Stomach (tissue), 9 donors: ENCODE results near the gene GEMIN4. TPM values are rescaled to one million over a fixed set of nuclear protein-coding genes. Genes with fewer than 3 reads are reported as not detected.
"Not testable (repeated sequence)": the region's sequence is repeated elsewhere in the genome, so short reads cannot be mapped to it uniquely, and the experiment has no call there.

Source experiments
- DNase-seq, 2 donors: peaks; one replicate each; pipeline versions ENCODE4 v3.0.0 to v3.0.0-alpha.2; 2013 to 2019
- H3K27ac ChIP-seq, 5 donors: fragments of 200-600 bp in 4 of 5; sonication (generic) in 4 of 5; one replicate each; pipeline ENCODE4 v1.5.1; 2013 to 2019; ENCODE audit warnings: mild to moderate bottlenecking in 1 of 5, moderate library complexity in 1 of 5
- H3K27me3 ChIP-seq, 3 donors: fragments of 200-600 bp; sonication (generic); one replicate each; pipeline ENCODE4 v1.5.1; 2017 to 2019; ENCODE audit warnings: mixed run types in 1 of 3
- H3K36me3 ChIP-seq, 4 donors: fragments of 200-600 bp; sonication (generic); 1 replicate in 3 of 4; 2 replicates in 1 of 4; pipeline ENCODE4 v1.5.1; 2016 to 2019
- H3K4me1 ChIP-seq, 4 donors: fragments of 200-600 bp; sonication (generic); one replicate each; pipeline ENCODE4 v1.5.1; 2016 to 2019
- H3K4me3 ChIP-seq, 4 donors: fragments of 200-600 bp; sonication (generic) in 3 of 4; one replicate each; pipeline ENCODE4 v1.5.1; 2016 to 2019; ENCODE audit warnings: mild to moderate bottlenecking in 1 of 4
- H3K9me3 ChIP-seq, 4 donors: fragments of 200-600 bp; sonication (generic); one replicate each; pipeline ENCODE4 v1.5.1; 2016 to 2019
- CTCF ChIP-seq, 7 experiments: fragments of 450-650 bp in 4 of 7; fragments of 200-600 bp in 3 of 7; sonication (generic) in 3 of 7; IDR thresholded peaks; one replicate each; pipeline ENCODE4 v1.5.1; 2016 to 2019; ENCODE audit warnings: antibody characterized with exemption in 7 of 7, control low read depth in 2 of 7, mild to moderate bottlenecking in 1 of 7
- EP300 ChIP-seq: sonication (generic); formaldehyde crosslinking; IDR thresholded peaks from one replicate; pipeline ENCODE4 v1.6.1; 2017; ENCODE audit warnings: antibody characterized with exemption
- POLR2A ChIP-seq, 4 donors: fragments of 450-650 bp; IDR thresholded peaks; one replicate each; pipeline ENCODE4 v1.6.1; 2016; ENCODE audit warnings: antibody characterized with exemption in 4 of 4, control low read depth in 2 of 4, mild to moderate bottlenecking in 1 of 4, moderate library complexity in 1 of 4
- POLR2AphosphoS5 ChIP-seq, 3 donors: sonication (generic); formaldehyde crosslinking; IDR thresholded peaks; one replicate each; pipeline ENCODE4 v1.6.1; 2016; ENCODE audit warnings: antibody characterized with exemption in 3 of 3
- WGBS, 5 donors: extraction: QIAGEN DNeasy Blood & Tissue Kit in 3 of 5; methylation state at CpG; one replicate each; pipeline versions ENCODE4 v1.1.5 to v1.1.7; 2013 to 2018; 5-methylcytosine and 5-hydroxymethylcytosine counted together
- intact Hi-C: fragments of 100-400 bp; cut with DNase I; formaldehyde crosslinking; loops from one replicate; pipeline ENCODE4 v1.15.1; 2023; ENCODE audit warnings: low total_unique reads
- polyA plus RNA-seq, 3 donors: library from polyadenylated mRNA; stranded (reverse); fragments of 200-250 nt; gene quantifications; one replicate each; pipeline ENCODE4 v1.2.3, GENCODE V29; 2013
- total RNA-seq, 5 donors: library from RNA; depleted of rRNA; stranded (reverse); fragments of >200 nt; gene quantifications; one replicate each; pipeline versions ENCODE4 v1.1.0 to v1.2.3, GENCODE V29; 2014 to 2016
- donor health status: healthy with polysubstance abuse.
- donor health status: Bipolar disorder and iron deficiency.
- donor health status: healthy.

The GEMIN4 gene
- total and polyA plus RNA-seq, 8 donors = 5.7 to 92.4 (median 10.3) TPM

GRCh38 chr17:787641-788221 lies 35.7 kb upstream of the GEMIN4 start:
- intact Hi-C loops = no loop called here
- no peaks in the 10 kb centered on the region for H3K27me3 ChIP-seq

GRCh38 chr17:785901-786300 lies 33.8 kb upstream of the GEMIN4 start:
- Histone ChIP-seq H3K4me1 (peaks cover 32 to 59% (median 48%) of the 10 kb centered on the region in 4 donors), H3K36me3 (peaks cover 7 to 46% (median 41%) of the 10 kb centered on the region in 4 donors)
- H3K27me3 ChIP-seq, H3K9me3 ChIP-seq, intact Hi-C loops, H3K4me3 ChIP-seq, H3K27ac ChIP-seq, DNase-seq: not testable (repeated sequence)
- 89 to 98% (median 95%) methylated on average over 7 of the region's 7 CpGs for WGBS, 5 donors

More at GRCh38 chr17:787641-788221, 35.7 kb upstream of the GEMIN4 start:
- Histone ChIP-seq H3K9me3 (no peaks in the 10 kb centered on the region), H3K4me1 (peaks cover 23 to 54% (median 40%) of the 10 kb centered on the region in 4 donors), H3K27ac (peak overlapping the region; percentile 63 to 82 (median 63)), H3K36me3 (peaks cover 16 to 64% (median 59%) of the 10 kb centered on the region in 4 donors), H3K4me3 (no peak overlapping the region)
- WGBS, 5 donors = 39 to 77% (median 53%) methylated on average over 12 of the region's 12 CpGs
- TF ChIP-seq POLR2AphosphoS5 (IDR thresholded peaks at IDR 0.05) = peak in 1 of 3 donors; percentile 60
- TF ChIP-seq CTCF (IDR thresholded peaks at IDR 0.05) = no peak
- no peak for TF ChIP-seq EP300
- TF ChIP-seq POLR2A (IDR thresholded peaks at IDR 0.05) = no peak
- DNase-seq = peak; percentile 18 to 69

GRCh38 chr17:784143-784542 lies 32.1 kb upstream of the GEMIN4 start:
- WGBS, 5 donors = 57 to 71% (median 63%) methylated on average over 3 of the region's 3 CpGs
- Histone ChIP-seq H3K9me3 (no peaks in the 10 kb centered on the region), H3K4me1 (peaks cover 33 to 59% (median 50%) of the 10 kb centered on the region in 4 donors), H3K27ac (no peak overlapping the region), H3K4me3 (no peak overlapping the region), H3K27me3 (no peaks in the 10 kb centered on the region), H3K36me3 (peaks cover 7 to 33% (median 27%) of the 10 kb centered on the region in 4 donors)
- intact Hi-C loops = no loop called here
- TF ChIP-seq POLR2A (IDR thresholded peaks at IDR 0.05) = no peak
- TF ChIP-seq CTCF (IDR thresholded peaks at IDR 0.05) = no peak
- no peak for TF ChIP-seq POLR2AphosphoS5 (IDR thresholded peaks at IDR 0.05)
- TF ChIP-seq EP300 = no peak
- no peak for DNase-seq

GRCh38 chr17:781805-782731 lies 30.0 kb upstream of the GEMIN4 start, which contains the start of the genes GLOD4 and MRM3:
Gene GLOD4 (minus strand): TSS chr17:782280. CDS start chr17:782255, 25 bp downstream.
Gene MRM3 (plus strand): TSS chr17:782353. CDS start chr17:782379, 26 bp downstream.
- DNase-seq = peak; percentile 97 to 98
- Histone ChIP-seq H3K9me3 (no peaks in the 10 kb centered on the region), H3K36me3 (peaks cover 11 to 30% (median 28%) of the 10 kb centered on the region in 4 donors), H3K4me3 (peak within 1 kb of the TSS; percentile 94 to 96 (median 94)), H3K27me3 (no peaks in the 10 kb centered on the region), H3K27ac (peak within 1 kb of the TSS; percentile 83 to 93 (median 87)), H3K4me1 (peaks cover 30 to 55% (median 39%) of the 10 kb centered on the region in 4 donors)
- intact Hi-C loops = no loop called here
- TF ChIP-seq EP300 (no peak), CTCF (IDR thresholded peaks at IDR 0.05) (peak in 2 of 7 experiments; percentile 17 to 50), POLR2AphosphoS5 (IDR thresholded peaks at IDR 0.05) (peak; percentile 97 to 99 (median 97)), POLR2A (IDR thresholded peaks at IDR 0.05) (peak in 1 of 4 donors; percentile 82)
- WGBS, 5 donors = 0 to 1% (median 0%) methylated on average over 27 to 87 of the region's 87 CpGs
